DMS153 treated with DMSO at 0.1 percent for 48 hours (cell line): ENCODE data around the gene C3orf85.

Experiments used
- DNase-seq: peaks from one replicate; lab custom pipeline; 2025; ENCODE audit not compliant: unreplicated experiment; lab: John Stamatoyannopoulos, UW

Gene C3orf85

DNA sequence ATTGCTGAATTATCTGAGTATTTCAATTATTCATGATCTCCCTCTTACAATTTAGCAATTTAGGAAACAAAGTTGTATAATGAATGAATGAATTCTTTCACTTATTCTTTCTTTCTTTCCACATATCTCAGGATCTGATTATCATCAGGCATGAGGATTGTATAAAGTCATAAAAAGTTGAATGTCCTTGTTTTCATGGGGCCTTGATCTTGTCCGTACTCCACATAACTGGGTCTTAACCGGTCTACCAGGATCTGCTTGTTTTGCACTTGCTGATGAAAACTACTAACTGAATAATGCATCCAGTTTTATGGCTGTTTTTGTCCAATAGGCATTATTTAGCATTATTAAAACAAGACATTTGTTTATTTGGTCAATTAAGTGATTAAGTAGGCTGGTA lies 12.6 kb downstream of the C3orf85 start:
- no peak for DNase-seq

- DNase-seq, result no peak
These were observed 15.8 kb downstream of the C3orf85 start for GRCh38 chr3:109152320-109152719.

GRCh38 chr3:109154979-109155378 lies 18.5 kb downstream of the C3orf85 start:
- DNase-seq, result no peak

- DNase-seq, result no peak
These were observed 19.3 kb downstream of the C3orf85 start for GRCh38 chr3:109155828-109156227.

- no peak for DNase-seq
These were observed 25.1 kb downstream of the C3orf85 start for GRCh38 chr3:109161487-109162123.

- DNase-seq, result no peak
These were observed 29.4 kb downstream of the C3orf85 start for GRCh38 chr3:109165905-109166304.

GRCh38 chr3:109171479-109171878 lies 35.0 kb downstream of the C3orf85 start:
- no peak for DNase-seq

DNA sequence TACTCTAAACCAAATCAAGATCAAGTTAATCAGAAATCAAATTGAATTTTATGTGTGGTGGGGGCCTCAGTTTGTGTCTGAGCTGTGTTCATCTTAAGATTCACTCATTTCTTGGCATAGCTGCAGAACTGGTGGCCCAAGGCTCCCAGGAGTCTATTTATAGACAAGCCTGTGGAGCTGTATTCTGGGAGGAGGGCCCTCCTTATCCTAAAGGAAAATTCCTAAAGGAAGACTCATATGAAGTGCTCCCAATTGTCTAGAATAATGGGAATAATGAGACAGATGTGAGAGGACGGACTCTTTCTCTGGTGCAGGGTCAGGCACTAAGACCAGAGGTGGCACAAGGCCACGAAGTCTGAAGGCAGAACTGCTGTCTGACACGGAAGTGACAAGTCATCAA lies 38.9 kb downstream of the C3orf85 start:
- DNase-seq, result no peak

GRCh38 chr3:109176726-109177125 lies 40.2 kb downstream of the C3orf85 start:
- no peak for DNase-seq

GRCh38 chr3:109177908-109178307 lies 41.4 kb downstream of the C3orf85 start:
- no peak for DNase-seq

GRCh38 chr3:109178708-109179107 lies 42.2 kb downstream of the C3orf85 start:
- DNase-seq, result no peak

DNA sequence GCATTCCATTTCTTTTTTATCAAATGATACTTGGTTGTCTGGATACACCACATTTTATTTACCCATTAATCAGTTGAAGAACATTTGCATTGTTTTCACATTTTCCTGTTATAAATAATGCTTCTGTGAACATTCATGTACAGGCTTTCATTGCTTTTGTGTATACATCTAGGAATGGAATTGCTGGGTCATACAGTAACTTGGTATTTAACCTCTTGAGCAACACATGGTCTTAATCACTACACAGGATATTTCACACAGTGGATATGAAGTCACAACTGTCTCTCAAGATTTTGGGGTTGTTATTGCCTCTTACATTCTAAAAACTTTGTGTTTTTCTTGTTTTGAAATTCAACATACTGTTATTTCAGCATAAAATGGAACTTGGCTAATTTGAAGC lies 48.2 kb downstream of the C3orf85 start:
- DNase-seq, result no peak

GRCh38 chr3:109187390-109187789 lies 50.9 kb downstream of the C3orf85 start:
- no peak for DNase-seq

- no peak for DNase-seq
These were observed 52.2 kb downstream of the C3orf85 start for GRCh38 chr3:109188741-109189140.

GRCh38 chr3:109191421-109191820 lies 54.9 kb downstream of the C3orf85 start:
- DNase-seq, result no peak

DNA sequence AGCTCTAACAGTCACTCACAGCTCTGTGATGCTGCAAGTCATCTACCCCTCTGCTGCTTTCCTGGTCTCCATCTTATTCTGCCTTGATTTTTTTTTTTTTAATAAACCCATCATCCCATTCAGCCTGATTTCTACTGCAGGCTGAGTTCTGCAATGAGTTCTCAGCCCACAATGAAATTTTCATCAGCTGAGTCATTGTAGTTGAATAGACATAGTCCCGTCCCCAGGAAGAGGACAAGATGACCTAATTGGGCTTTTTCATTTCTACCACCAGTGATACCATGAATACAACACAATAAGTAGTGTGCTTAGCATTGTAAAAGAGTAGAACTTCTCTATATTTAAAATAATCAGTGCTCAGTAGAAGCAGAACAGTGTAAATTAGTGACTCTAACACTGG lies 59.3 kb downstream of the C3orf85 start:
- no peak for DNase-seq
